Liver (tissue), 9 donors: ENCODE measurements around the gene MAX. TPM values are rescaled to one million over a fixed set of nuclear protein-coding genes. Genes with fewer than 3 reads are reported as not detected.

Experiments used
- DNase-seq: peaks from one replicate; pipeline ENCODE4 v3.0.0-alpha.2; 2017; ENCODE audit warnings: low spot score
- H3K27ac ChIP-seq, 2 donors: one replicate each; pipeline ENCODE4 v1.7.0; 2013; ENCODE audit warnings: inconsistent platforms in 2 of 2, low read length in 2 of 2, control low read depth in 1 of 2, low read depth in 1 of 2, mild to moderate bottlenecking in 1 of 2
- H3K27me3 ChIP-seq, 4 donors: one replicate each; pipeline versions ENCODE4 v1.6.1 to v1.7.0; 2013; ENCODE audit warnings: low read length in 3 of 4, inconsistent platforms in 1 of 4, mild to moderate bottlenecking in 1 of 4, moderate library complexity in 1 of 4; ENCODE audit not compliant: control insufficient read depth in 4 of 4, insufficient read depth in 4 of 4
- H3K36me3 ChIP-seq, 4 donors: one replicate each; pipeline versions ENCODE4 v1.6.1 to v1.7.0; 2013; ENCODE audit warnings: low read length in 3 of 4, mild to moderate bottlenecking in 3 of 4, low read depth in 1 of 4, moderate library complexity in 1 of 4; ENCODE audit not compliant: control insufficient read depth in 4 of 4, insufficient read depth in 3 of 4
- H3K4me1 ChIP-seq, 4 donors: one replicate each; pipeline versions ENCODE4 v1.6.1 to v1.7.0; 2013; ENCODE audit warnings: low read length in 3 of 4, mild to moderate bottlenecking in 3 of 4, moderate library complexity in 1 of 4; ENCODE audit not compliant: control insufficient read depth in 4 of 4, insufficient read depth in 4 of 4
- H3K4me3 ChIP-seq, 3 donors: one replicate each; pipeline versions ENCODE4 v1.6.1 to v1.7.0; 2013; ENCODE audit warnings: low read length in 3 of 3, control low read depth in 1 of 3, low read depth in 1 of 3, mild to moderate bottlenecking in 1 of 3
- H3K9ac ChIP-seq, 2 donors: one replicate each; pipeline ENCODE4 v1.7.0; 2013; ENCODE audit warnings: low read length in 2 of 2, mild to moderate bottlenecking in 2 of 2, moderate library complexity in 2 of 2, control low read depth in 1 of 2, low read depth in 1 of 2
- H3K9me3 ChIP-seq, 4 donors: one replicate each; pipeline versions ENCODE4 v1.6.1 to v1.7.0; 2013; ENCODE audit warnings: low read length in 3 of 4; ENCODE audit not compliant: control insufficient read depth in 4 of 4
- FOXA2 ChIP-seq: IDR thresholded peaks from 2 replicates; pipeline ENCODE4 v1.6.1; 2016; ENCODE audit warnings: antibody characterized with exemption
- GABPA ChIP-seq, 2 donors: IDR thresholded peaks in 1 of 2; conservative IDR thresholded peaks in 1 of 2; 2 replicates each; pipeline ENCODE4 v1.6.1; 2016; ENCODE audit warnings: antibody characterized with exemption in 2 of 2, mild to moderate bottlenecking in 1 of 2, moderate library complexity in 1 of 2
- HNF4A ChIP-seq, 2 donors: conservative IDR thresholded peaks; 2 replicates each; pipeline ENCODE4 v1.6.1; 2016; ENCODE audit warnings: antibody characterized with exemption in 2 of 2, mild to moderate bottlenecking in 2 of 2
- HNF4G ChIP-seq: IDR thresholded peaks from 2 replicates; pipeline ENCODE4 v1.6.1; 2016; ENCODE audit warnings: antibody characterized with exemption
- NR2F2 ChIP-seq: IDR thresholded peaks from 2 replicates; pipeline ENCODE4 v1.6.1; 2016; ENCODE audit warnings: antibody characterized with exemption
- RAD21 ChIP-seq, 2 donors: IDR thresholded peaks; 2 replicates each; pipeline ENCODE4 v1.6.1; 2016; ENCODE audit warnings: antibody characterized with exemption in 2 of 2, mild to moderate bottlenecking in 2 of 2
- RXRA ChIP-seq, 2 donors: IDR thresholded peaks; 2 replicates each; pipeline ENCODE4 v1.6.1; 2017 to 2018; ENCODE audit warnings: antibody characterized with exemption in 2 of 2, mild to moderate bottlenecking in 1 of 2
- SP1 ChIP-seq: IDR thresholded peaks from 2 replicates; pipeline ENCODE4 v1.6.1; 2018; ENCODE audit warnings: antibody characterized with exemption, mild to moderate bottlenecking
- TAF1 ChIP-seq: conservative IDR thresholded peaks from 2 replicates; pipeline ENCODE4 v1.6.1; 2016; ENCODE audit warnings: antibody characterized with exemption, mild to moderate bottlenecking
- YY1 ChIP-seq: IDR thresholded peaks from 2 replicates; pipeline ENCODE4 v1.6.1; 2016; ENCODE audit warnings: antibody characterized with exemption, mild to moderate bottlenecking
- WGBS: extraction: QIAGEN DNeasy Blood & Tissue Kit; methylation state at CpG from one replicate; pipeline ENCODE4 v1.1.7; 2013; 5-methylcytosine and 5-hydroxymethylcytosine counted together
- polyA plus RNA-seq, 2 donors: library from polyadenylated mRNA; stranded (reverse) in 1 of 2; unstranded in 1 of 2; fragments of 200-250 nt in 1 of 2; fragments of >200 nt in 1 of 2; fragmentation: Nextera tagmentation in 1 of 2; extraction: Ambion mirVana in 1 of 2; gene quantifications; one replicate each; pipeline versions ENCODE4 v1.2.1 to v1.2.3, GENCODE V29; 2013 to 2015
- total RNA-seq, 2 donors: library from RNA; depleted of rRNA; stranded (reverse); fragments of >200 nt; gene quantifications; one replicate each; pipeline ENCODE4 v1.2.3, GENCODE V29; 2014
- TF ChIP-seq, protein P1 (sequence below): IDR thresholded peaks from 2 replicates; pipeline ENCODE4 v1.6.1; 2016; ENCODE audit warnings: antibody characterized with exemption
- TF ChIP-seq, protein P2 (sequence below): IDR thresholded peaks from 2 replicates; pipeline ENCODE4 v1.6.1; 2016; ENCODE audit warnings: antibody characterized with exemption
- TF ChIP-seq, protein P3 (sequence below): IDR thresholded peaks from 2 replicates; pipeline ENCODE4 v1.6.1; 2016; ENCODE audit warnings: antibody characterized with exemption, mild to moderate bottlenecking
- donor health status: healthy.
- donor health status: healthy.
- donor health status: healthy.
- donor health status: healthy.
- donor health status: healthy.

Gene MAX
- total and polyA plus RNA-seq, 4 donors, result 14.8 to 27.0 (median 16.9) TPM

DNA sequence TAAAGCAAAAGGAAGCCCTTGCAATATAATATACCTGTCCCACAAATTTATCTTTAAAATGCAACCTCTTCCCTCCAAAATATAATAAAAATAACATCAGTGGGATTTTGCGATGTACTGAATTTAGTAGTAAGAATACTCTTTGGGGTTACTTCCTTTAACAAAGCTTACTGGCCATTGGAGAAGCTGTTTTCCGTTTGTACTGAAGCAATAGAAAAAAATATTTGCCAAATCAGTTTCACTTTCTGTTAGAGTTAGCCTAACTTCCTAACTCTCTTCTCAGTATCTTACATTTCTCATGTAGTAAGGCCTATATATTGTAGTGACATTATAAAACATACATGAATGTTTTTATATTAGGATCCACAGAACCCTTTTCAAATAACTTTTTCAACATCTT is 3.7 kb downstream of the MAX start:
- DNase-seq, result no peak
- peaks cover under 1 to 13% (median 6%) of the 10 kb centered on the region in 4 donors for H3K36me3 ChIP-seq
- H3K27me3 ChIP-seq, result no peaks in the 10 kb centered on the region
- WGBS, result 1% methylated on average over 2 of the region's 2 CpGs
- peak overlapping the region; percentile 25 to 61 for H3K27ac ChIP-seq
- peak overlapping the region; percentile 1 to 73 for H3K9ac ChIP-seq
- peaks cover 14 to 50% (median 41%) of the 10 kb centered on the region in 4 donors for H3K4me1 ChIP-seq
- no peaks in the 10 kb centered on the region for H3K9me3 ChIP-seq
- H3K4me3 ChIP-seq, result peak overlapping the region in 1 of 3 donors; percentile 30
- TF ChIP-seq SP1 (peak; percentile 38), RAD21 (IDR thresholded peaks at IDR 0.05) (peak in 1 of 2 donors; percentile 12), FOXA2 (no peak), GABPA (IDR thresholded peaks at IDR 0.05 in 1 of 2, conservative IDR thresholded peaks at IDR 0.05 in 1 of 2) (peak in 1 of 2 donors; percentile 14), HNF4A (conservative IDR thresholded peaks at IDR 0.05) (no peak), YY1 (peak; percentile 47)
- TF ChIP-seq, protein P1, sequence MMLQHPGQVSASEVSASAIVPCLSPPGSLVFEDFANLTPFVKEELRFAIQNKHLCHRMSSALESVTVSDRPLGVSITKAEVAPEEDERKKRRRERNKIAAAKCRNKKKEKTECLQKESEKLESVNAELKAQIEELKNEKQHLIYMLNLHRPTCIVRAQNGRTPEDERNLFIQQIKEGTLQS, result peak; percentile 13

DNA sequence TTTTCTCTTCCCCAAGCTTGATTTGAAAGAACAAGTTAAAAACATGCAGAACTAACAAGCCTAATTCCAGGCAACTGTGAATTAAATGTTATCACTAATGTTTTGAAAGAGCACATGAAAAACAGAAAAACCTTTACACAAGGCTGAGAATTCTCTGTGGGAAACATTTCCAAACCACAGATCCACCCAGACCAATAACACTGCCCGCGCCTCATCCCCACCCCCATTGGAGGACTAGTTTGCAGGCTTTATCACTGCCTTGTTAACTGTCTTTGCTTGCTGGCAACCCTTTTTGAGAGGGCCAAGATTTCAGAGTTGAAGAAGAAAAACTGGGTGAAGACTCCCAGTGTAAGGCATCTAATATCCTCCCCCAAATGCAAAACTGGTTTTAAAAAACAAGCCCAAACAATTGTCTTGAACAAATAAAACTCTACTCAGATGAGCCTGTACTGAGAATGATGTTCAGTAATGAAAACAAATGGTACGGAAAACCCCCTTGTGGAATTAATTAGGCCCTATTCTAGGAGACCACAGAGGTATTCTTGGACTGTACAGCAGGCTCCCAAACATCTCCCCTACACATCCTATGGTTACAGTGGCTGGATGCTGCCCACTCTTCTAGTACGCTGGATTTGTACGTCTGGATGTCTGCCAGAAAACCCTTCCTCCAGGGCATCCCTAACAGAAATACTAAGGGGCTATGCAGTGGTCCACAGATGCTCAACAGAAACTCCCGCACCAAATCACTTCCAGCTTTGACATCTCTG is 5.8 kb downstream of the MAX start:
- H3K4me1 ChIP-seq, result peaks cover 11 to 45% (median 36%) of the 10 kb centered on the region in 4 donors
- H3K36me3 ChIP-seq, result peaks cover 1 to 33% (median 24%) of the 10 kb centered on the region in 4 donors
- DNase-seq, result no peak
- H3K9me3 ChIP-seq, result no peaks in the 10 kb centered on the region
- no peaks in the 10 kb centered on the region for H3K27me3 ChIP-seq
- H3K9ac ChIP-seq, result no peak overlapping the region
- 83% methylated on average over 6 of the region's 6 CpGs for WGBS
- TF ChIP-seq, protein P2, sequence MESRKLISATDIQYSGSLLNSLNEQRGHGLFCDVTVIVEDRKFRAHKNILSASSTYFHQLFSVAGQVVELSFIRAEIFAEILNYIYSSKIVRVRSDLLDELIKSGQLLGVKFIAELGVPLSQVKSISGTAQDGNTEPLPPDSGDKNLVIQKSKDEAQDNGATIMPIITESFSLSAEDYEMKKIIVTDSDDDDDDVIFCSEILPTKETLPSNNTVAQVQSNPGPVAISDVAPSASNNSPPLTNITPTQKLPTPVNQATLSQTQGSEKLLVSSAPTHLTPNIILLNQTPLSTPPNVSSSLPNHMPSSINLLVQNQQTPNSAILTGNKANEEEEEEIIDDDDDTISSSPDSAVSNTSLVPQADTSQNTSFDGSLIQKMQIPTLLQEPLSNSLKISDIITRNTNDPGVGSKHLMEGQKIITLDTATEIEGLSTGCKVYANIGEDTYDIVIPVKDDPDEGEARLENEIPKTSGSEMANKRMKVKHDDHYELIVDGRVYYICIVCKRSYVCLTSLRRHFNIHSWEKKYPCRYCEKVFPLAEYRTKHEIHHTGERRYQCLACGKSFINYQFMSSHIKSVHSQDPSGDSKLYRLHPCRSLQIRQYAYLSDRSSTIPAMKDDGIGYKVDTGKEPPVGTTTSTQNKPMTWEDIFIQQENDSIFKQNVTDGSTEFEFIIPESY, result no peak
- TF ChIP-seq TAF1, result no peak
- TF ChIP-seq SP1, result no peak
- TF ChIP-seq, protein P1, result no peak
- no peak for TF ChIP-seq HNF4A (conservative IDR thresholded peaks at IDR 0.05)
- TF ChIP-seq HNF4G, result no peak
- no peak for TF ChIP-seq FOXA2
- no peak for TF ChIP-seq RAD21 (IDR thresholded peaks at IDR 0.05)
- H3K4me3 ChIP-seq, result no peak overlapping the region
- H3K27ac ChIP-seq, result no peak overlapping the region

DNA sequence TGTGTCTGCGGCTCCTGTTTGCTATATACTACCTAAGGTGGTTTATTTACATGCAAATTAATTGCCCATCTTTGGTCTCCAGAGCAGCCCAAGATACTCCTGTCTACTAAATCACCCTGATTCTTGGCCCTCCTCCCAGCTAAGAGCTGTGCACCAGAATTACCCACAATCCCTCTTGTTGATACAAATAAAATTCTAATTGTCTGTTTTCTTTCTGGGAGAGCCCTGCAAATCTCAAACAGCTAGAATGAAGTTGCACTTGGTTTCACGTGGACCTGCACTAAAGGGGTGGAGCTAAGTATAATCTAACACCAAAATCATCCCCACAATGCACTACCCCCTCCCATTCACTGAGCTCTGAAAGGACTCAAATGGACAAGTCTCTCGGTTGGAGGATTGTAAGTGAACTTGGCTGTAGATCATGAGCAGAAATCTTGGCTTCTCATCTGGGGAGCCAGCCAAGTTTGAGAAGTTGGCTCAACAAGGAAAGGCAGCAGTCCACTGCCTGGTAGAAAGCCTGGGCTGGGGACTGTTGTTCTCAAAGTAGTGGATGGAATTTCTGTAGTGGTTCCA is 6.6 kb downstream of the MAX start:
- Histone ChIP-seq H3K36me3 (peaks cover 1 to 41% (median 30%) of the 10 kb centered on the region in 4 donors), H3K4me3 (no peak overlapping the region), H3K4me1 (peaks cover 11 to 40% (median 31%) of the 10 kb centered on the region in 4 donors), H3K27me3 (no peaks in the 10 kb centered on the region), H3K27ac (no peak overlapping the region), H3K9ac (no peak overlapping the region), H3K9me3 (no peaks in the 10 kb centered on the region)
- DNase-seq, result no peak
- TF ChIP-seq, protein P3, sequence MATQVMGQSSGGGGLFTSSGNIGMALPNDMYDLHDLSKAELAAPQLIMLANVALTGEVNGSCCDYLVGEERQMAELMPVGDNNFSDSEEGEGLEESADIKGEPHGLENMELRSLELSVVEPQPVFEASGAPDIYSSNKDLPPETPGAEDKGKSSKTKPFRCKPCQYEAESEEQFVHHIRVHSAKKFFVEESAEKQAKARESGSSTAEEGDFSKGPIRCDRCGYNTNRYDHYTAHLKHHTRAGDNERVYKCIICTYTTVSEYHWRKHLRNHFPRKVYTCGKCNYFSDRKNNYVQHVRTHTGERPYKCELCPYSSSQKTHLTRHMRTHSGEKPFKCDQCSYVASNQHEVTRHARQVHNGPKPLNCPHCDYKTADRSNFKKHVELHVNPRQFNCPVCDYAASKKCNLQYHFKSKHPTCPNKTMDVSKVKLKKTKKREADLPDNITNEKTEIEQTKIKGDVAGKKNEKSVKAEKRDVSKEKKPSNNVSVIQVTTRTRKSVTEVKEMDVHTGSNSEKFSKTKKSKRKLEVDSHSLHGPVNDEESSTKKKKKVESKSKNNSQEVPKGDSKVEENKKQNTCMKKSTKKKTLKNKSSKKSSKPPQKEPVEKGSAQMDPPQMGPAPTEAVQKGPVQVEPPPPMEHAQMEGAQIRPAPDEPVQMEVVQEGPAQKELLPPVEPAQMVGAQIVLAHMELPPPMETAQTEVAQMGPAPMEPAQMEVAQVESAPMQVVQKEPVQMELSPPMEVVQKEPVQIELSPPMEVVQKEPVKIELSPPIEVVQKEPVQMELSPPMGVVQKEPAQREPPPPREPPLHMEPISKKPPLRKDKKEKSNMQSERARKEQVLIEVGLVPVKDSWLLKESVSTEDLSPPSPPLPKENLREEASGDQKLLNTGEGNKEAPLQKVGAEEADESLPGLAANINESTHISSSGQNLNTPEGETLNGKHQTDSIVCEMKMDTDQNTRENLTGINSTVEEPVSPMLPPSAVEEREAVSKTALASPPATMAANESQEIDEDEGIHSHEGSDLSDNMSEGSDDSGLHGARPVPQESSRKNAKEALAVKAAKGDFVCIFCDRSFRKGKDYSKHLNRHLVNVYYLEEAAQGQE, result peak; percentile 53
- no peak for TF ChIP-seq RXRA (IDR thresholded peaks at IDR 0.05)
- TF ChIP-seq TAF1, result no peak
- TF ChIP-seq RAD21 (IDR thresholded peaks at IDR 0.05), result no peak
- TF ChIP-seq, protein P1, result no peak
- no peak for TF ChIP-seq YY1
- no peak for TF ChIP-seq NR2F2
- 37% methylated on average over 3 of the region's 3 CpGs for WGBS
